Breast epithelium (tissue), 3 donors: Measurements from ENCODE around the gene PRKAB2.

Experiments
- POLR2A ChIP-seq: fragments of 450-650 bp; IDR thresholded peaks from one replicate; pipeline ENCODE4 v1.6.1; 2016; ENCODE audit warnings: antibody characterized with exemption, mild to moderate bottlenecking, moderate library complexity
- TF ChIP-seq, protein P1 (sequence below), 3 donors: fragments of 450-650 bp; IDR thresholded peaks; one replicate each; pipeline ENCODE4 v1.5.1; 2016 to 2017; ENCODE audit warnings: antibody characterized with exemption in 3 of 3, mild to moderate bottlenecking in 3 of 3, moderate library complexity in 3 of 3

DNA sequence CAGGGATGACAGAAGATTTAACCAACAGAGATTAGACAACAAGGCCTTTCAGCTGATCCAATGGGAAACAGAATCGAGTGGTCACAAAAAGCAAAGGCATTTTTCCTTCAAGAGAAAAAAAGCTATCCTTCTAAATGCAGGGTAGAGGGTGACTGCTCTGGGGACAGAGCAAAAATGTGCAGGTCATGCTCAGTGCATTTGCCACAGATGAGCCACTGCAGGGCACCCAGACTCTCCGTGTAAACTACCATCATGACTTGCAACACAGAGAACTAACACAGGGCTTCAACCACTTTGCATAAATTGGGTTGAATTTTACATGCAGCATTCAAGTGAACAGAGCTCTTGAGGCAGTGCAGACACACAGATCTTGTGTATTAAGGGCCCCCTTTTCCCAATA lies 56.8 kb downstream of the PRKAB2 start:
- no peak for TF ChIP-seq POLR2A
- TF ChIP-seq, protein P1, sequence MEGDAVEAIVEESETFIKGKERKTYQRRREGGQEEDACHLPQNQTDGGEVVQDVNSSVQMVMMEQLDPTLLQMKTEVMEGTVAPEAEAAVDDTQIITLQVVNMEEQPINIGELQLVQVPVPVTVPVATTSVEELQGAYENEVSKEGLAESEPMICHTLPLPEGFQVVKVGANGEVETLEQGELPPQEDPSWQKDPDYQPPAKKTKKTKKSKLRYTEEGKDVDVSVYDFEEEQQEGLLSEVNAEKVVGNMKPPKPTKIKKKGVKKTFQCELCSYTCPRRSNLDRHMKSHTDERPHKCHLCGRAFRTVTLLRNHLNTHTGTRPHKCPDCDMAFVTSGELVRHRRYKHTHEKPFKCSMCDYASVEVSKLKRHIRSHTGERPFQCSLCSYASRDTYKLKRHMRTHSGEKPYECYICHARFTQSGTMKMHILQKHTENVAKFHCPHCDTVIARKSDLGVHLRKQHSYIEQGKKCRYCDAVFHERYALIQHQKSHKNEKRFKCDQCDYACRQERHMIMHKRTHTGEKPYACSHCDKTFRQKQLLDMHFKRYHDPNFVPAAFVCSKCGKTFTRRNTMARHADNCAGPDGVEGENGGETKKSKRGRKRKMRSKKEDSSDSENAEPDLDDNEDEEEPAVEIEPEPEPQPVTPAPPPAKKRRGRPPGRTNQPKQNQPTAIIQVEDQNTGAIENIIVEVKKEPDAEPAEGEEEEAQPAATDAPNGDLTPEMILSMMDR (IDR thresholded peaks at IDR 0.05) = no peak
